ENCODE data around the gene L3MBTL2. TPM values are rescaled to one million over a fixed set of nuclear protein-coding genes. Genes with fewer than 3 reads are reported as not detected.

L3MBTL2 gene
- total and polyA plus RNA-seq, 2 donors (not counting 1 experiment from before 2014, with no cell fraction given), result 22.5 to 37.3 TPM

DNA sequence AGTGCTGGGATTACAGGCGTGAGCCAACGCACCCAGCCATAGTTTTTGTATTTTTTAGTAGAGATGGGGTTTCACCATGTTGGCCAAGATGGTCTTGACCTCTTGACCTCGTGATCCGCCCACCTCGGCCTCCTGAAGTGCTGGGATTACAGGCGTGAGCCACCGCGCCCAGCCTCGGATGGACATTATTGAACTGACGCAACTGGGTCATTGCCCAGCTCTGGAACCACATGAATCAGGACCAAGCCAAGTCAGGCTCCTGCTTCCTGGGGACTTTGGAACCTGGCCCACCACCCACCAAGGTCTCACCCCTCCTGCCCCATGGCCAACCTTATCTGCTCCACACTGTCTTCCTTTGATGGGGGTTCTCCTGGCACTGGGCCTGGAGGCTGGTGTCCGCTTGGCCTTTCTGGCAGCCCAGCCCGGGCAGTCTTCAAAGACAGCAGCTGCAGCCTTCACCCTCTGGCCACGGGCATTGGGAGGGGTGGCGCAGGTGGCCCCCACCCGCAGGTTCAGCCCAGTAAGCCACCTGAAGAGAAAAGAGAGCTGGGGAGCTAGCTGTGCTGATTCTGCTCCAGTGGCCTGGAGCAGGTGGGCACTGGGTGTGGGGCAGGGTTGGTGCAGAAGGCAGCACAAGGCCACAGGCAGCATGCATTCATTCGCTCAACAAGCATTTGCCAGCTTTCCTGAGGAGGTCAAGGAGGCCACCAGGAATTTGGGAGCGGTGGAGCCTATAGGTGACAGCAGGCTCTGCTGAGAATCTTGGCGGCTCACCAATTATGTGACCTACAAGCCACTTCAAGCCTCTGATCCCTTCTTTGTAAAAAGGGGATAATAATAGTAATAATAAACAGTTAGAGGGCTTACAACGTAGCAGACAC is 29.9 kb downstream of the L3MBTL2 start:
- H3K4me1 ChIP-seq (ENCODE audit: control insufficient read depth in 2 of 2, insufficient read depth in 2 of 2, low read length in 2 of 2), result peaks cover 5 to 10% of the 10 kb centered on the region in 2 donors
- intact Hi-C loops (cut with micrococcal nuclease), result loop anchor here (5.0 kb wide), 1 partner anchor 38 kb away; no protein-coding TSS in a partner anchor
- H3K9ac ChIP-seq (ENCODE audit: low read length), result no peak overlapping the region
- no peak for ATAC-seq (ENCODE audit: low read depth)
- POLR2A ChIA-PET, result no interaction called here
- no peaks in the 10 kb centered on the region for H3K9me3 ChIP-seq (ENCODE audit: control extremely low read depth in 1 of 3, control insufficient read depth in 2 of 3, insufficient read depth in 1 of 3, low read length in 2 of 3)
- no peak overlapping the region for H3K4me2 ChIP-seq (replicated peaks; ENCODE audit: low read depth, low read length, poor library complexity, severe bottlenecking)
- H3K27me3 Mint-ChIP-seq, result no peaks in the 10 kb centered on the region
- H3K27ac Mint-ChIP-seq, result no peak overlapping the region
- CTCF ChIA-PET, result interaction anchor here (4.6 kb wide), 1 partner anchor 313 kb away, joined by 93 read pairs; no protein-coding TSS in a partner anchor
- no peak overlapping the region for H2AFZ ChIP-seq (ENCODE audit: insufficient read depth, low read depth, low read length, poor library complexity, severe bottlenecking)
- no peak for TF ChIP-seq EZH2 (IDR thresholded peaks at IDR 0.05; ENCODE audit: borderline replicate concordance, insufficient read depth, low read depth, low read length, poor library complexity, severe bottlenecking)
- TF ChIP-seq, protein P1, sequence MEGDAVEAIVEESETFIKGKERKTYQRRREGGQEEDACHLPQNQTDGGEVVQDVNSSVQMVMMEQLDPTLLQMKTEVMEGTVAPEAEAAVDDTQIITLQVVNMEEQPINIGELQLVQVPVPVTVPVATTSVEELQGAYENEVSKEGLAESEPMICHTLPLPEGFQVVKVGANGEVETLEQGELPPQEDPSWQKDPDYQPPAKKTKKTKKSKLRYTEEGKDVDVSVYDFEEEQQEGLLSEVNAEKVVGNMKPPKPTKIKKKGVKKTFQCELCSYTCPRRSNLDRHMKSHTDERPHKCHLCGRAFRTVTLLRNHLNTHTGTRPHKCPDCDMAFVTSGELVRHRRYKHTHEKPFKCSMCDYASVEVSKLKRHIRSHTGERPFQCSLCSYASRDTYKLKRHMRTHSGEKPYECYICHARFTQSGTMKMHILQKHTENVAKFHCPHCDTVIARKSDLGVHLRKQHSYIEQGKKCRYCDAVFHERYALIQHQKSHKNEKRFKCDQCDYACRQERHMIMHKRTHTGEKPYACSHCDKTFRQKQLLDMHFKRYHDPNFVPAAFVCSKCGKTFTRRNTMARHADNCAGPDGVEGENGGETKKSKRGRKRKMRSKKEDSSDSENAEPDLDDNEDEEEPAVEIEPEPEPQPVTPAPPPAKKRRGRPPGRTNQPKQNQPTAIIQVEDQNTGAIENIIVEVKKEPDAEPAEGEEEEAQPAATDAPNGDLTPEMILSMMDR (IDR thresholded peaks at IDR 0.05), result no peak
- no peaks in the 10 kb centered on the region for H3K27me3 ChIP-seq (replicated peaks in 1 of 4; ENCODE audit: control extremely low read depth in 1 of 4, control insufficient read depth in 3 of 4, insufficient read depth in 4 of 4, low read length in 3 of 4)
- H3K4me1 Mint-ChIP-seq, result peaks cover 7% of the 10 kb centered on the region
- H3K4me3 ChIP-seq (ENCODE audit: control extremely low read depth in 1 of 5, extremely low read depth in 1 of 5, insufficient read depth in 1 of 5, low read depth in 2 of 5, low read length in 4 of 5), result no peak overlapping the region
- H3K4me3 Mint-ChIP-seq, result no peak overlapping the region
- no peaks in the 10 kb centered on the region for H3K9me3 Mint-ChIP-seq (ENCODE audit: insufficient read depth)
- H3K27ac ChIP-seq (ENCODE audit: low read length in 2 of 2), result no peak overlapping the region
- H3K36me3 ChIP-seq (replicated peaks in 1 of 2; ENCODE audit: control extremely low read depth in 1 of 2, control insufficient read depth in 1 of 2, extremely low read depth in 1 of 2, insufficient read depth in 2 of 2, low read length in 1 of 2), result peaks cover 0 to 9% of the 10 kb centered on the region in 2 experiments
- DNase-seq, result no peak
- no peaks in the 10 kb centered on the region for H3K79me2 ChIP-seq (ENCODE audit: control insufficient read depth, insufficient read depth, low read length)
- H4K20me1 ChIP-seq (ENCODE audit: control insufficient read depth, insufficient read depth, low read length, poor library complexity, severe bottlenecking), result no peaks in the 10 kb centered on the region
- whole genome bisulfite sequencing (ENCODE audit: insufficient coverage), result 94% methylated on average over 17 of the region's 19 CpGs
